Endothelial cell of umbilical vein (primary cell): Measurements from ENCODE around the gene RAMAC. TPM values are rescaled to one million over a fixed set of nuclear protein-coding genes. Genes with fewer than 3 reads are reported as not detected.

Experiments
- BruUV-seq: library from RNA; stranded (reverse); fragments of 400-500 nt; replicated peaks from 2 replicates; lab custom pipeline; 2021; lab: Mats Ljungman, UMichigan
- CTCF ChIA-PET: fragments of 300-600, 350-600 bp; sonication (Branson Sonifier 250); formaldehyde crosslinking; loops from one replicate; lab custom pipeline; 2021; ENCODE audit warnings: antibody characterized with exemption, inconsistent platforms; lab: Charles Lee
- POLR2A ChIA-PET: fragments of 300-600, 350-600 bp; sonication (Branson Sonifier 250); formaldehyde crosslinking; loops from one replicate; lab custom pipeline; 2021; ENCODE audit warnings: antibody characterized with exemption, inconsistent platforms; lab: Charles Lee
- DNase-seq: peaks from one replicate; pipeline ENCODE4 v3.0.0-alpha.2; 2011; ENCODE audit warnings: low read depth, low spot score
- FAIRE-seq: peaks from 2 replicates; lab custom pipeline; 2011; peaks lifted over from hg19 to GRCh38; lab: Jason Lieb, UNC
- H2AFZ ChIP-seq: 2 replicates; pipeline ENCODE4 v1.6.0; 2012; ENCODE audit warnings: low read depth, low read length, control low read depth, inconsistent platforms
- H3K27ac ChIP-seq: 2 replicates; pipeline ENCODE4 v1.5.1; 2011; ENCODE audit warnings: low read depth, mild to moderate bottlenecking, control low read depth, low read length, moderate library complexity; ENCODE audit not compliant: insufficient read depth
- H3K27me3 ChIP-seq, 2 experiments: 2 replicates each; pipeline versions ENCODE4 v1.6.0 to v1.6.1; 2011; ENCODE audit warnings: low read length in 2 of 2, mixed read lengths in 1 of 2; ENCODE audit not compliant: control insufficient read depth in 2 of 2, insufficient read depth in 2 of 2
- H3K36me3 ChIP-seq, 2 experiments: 2 replicates in 1 of 2; 3 replicates in 1 of 2; pipeline ENCODE4 v1.5.1; 2011; ENCODE audit warnings: low read length in 2 of 2, mild to moderate bottlenecking in 1 of 2, moderate library complexity in 1 of 2; ENCODE audit not compliant: control insufficient read depth in 2 of 2, insufficient read depth in 2 of 2; ENCODE audit errors: extremely low read depth in 1 of 2
- H3K4me1 ChIP-seq: 3 replicates; pipeline ENCODE4 v1.5.1; 2011; ENCODE audit warnings: mild to moderate bottlenecking, low read length; ENCODE audit not compliant: control insufficient read depth, insufficient read depth; ENCODE audit errors: extremely low read depth
- H3K4me2 ChIP-seq: 2 replicates; pipeline ENCODE4 v1.6.1; 2011; ENCODE audit warnings: low read length, control low read depth, mixed read lengths; ENCODE audit not compliant: insufficient read depth
- H3K4me3 ChIP-seq, 3 experiments: fragments of 200-600 bp in 1 of 3; sonication (generic), shearing (Covaris generic) in 1 of 3; replicated peaks in 1 of 3; 2 replicates each; pipeline ENCODE4 v1.5.1; 2011 to 2016; ENCODE audit warnings: control low read depth in 3 of 3, low read length in 3 of 3, mild to moderate bottlenecking in 2 of 3, inconsistent platforms in 1 of 3, low read depth in 1 of 3, moderate library complexity in 1 of 3; ENCODE audit not compliant: insufficient read depth in 1 of 3
- H3K79me2 ChIP-seq: 2 replicates; pipeline ENCODE4 v1.6.0; 2012; ENCODE audit warnings: low read length, inconsistent platforms; ENCODE audit not compliant: control insufficient read depth, insufficient read depth
- H3K9ac ChIP-seq: replicated peaks from 2 replicates; pipeline ENCODE3; 2011; ENCODE audit warnings: low read length, control low read depth; ENCODE audit not compliant: insufficient read depth; ENCODE audit errors: extremely low read depth
- H3K9me1 ChIP-seq: replicated peaks from 3 replicates; pipeline ENCODE4 v1.6.0; 2011; ENCODE audit warnings: mild to moderate bottlenecking, low read length; ENCODE audit not compliant: control insufficient read depth, insufficient read depth; ENCODE audit errors: extremely low read depth
- H3K9me3 ChIP-seq: replicated peaks from 2 replicates; pipeline ENCODE4 v1.5.1; 2012; ENCODE audit warnings: low read length, inconsistent platforms; ENCODE audit not compliant: control insufficient read depth, insufficient read depth
- H4K20me1 ChIP-seq: replicated peaks from 2 replicates; pipeline ENCODE3; 2011; ENCODE audit warnings: mild to moderate bottlenecking, low read length; ENCODE audit not compliant: control insufficient read depth, insufficient read depth; ENCODE audit errors: extremely low read depth
- EZH2 ChIP-seq: IDR thresholded peaks from 2 replicates; pipeline ENCODE4 v1.6.1; 2012; ENCODE audit warnings: borderline replicate concordance, low read depth, mild to moderate bottlenecking, moderate library complexity, low read length, inconsistent platforms; ENCODE audit not compliant: severe bottlenecking
- FOS ChIP-seq: IDR thresholded peaks from 2 replicates; pipeline ENCODE4 v1.6.1; 2011; ENCODE audit warnings: mild to moderate bottlenecking, low read length, moderate library complexity, borderline replicate concordance; ENCODE audit not compliant: insufficient read depth
- GATA2 ChIP-seq: IDR thresholded peaks from 2 replicates; pipeline ENCODE4 v1.7.0; 2011; ENCODE audit warnings: low read depth, mild to moderate bottlenecking, moderate library complexity, mixed read lengths, low read length; ENCODE audit not compliant: insufficient read length, insufficient read depth
- JUN ChIP-seq: IDR thresholded peaks from 2 replicates; pipeline ENCODE4 v1.6.1; 2011; ENCODE audit warnings: borderline replicate concordance, low read depth; ENCODE audit not compliant: insufficient read length, insufficient read depth
- MYC ChIP-seq: IDR thresholded peaks from one replicate; pipeline ENCODE4 v1.6.1; 2011; ENCODE audit warnings: mild to moderate bottlenecking, low read depth, low read length
- POLR2A ChIP-seq: IDR thresholded peaks from 2 replicates; pipeline ENCODE4 v1.6.1; 2012; ENCODE audit warnings: low read depth, mild to moderate bottlenecking, control low read depth, low read length
- POLR2AphosphoS5 ChIP-seq: IDR thresholded peaks from 2 replicates; pipeline ENCODE4 v1.6.1; 2012; ENCODE audit warnings: low read depth, mild to moderate bottlenecking, control low read depth, low read length, moderate library complexity; ENCODE audit not compliant: insufficient read depth
- dilution Hi-C: fragments of 300-500 bp; cut with MboI; formaldehyde crosslinking; loops from one replicate; pipeline ENCODE4 v1.15.0; 2019; ENCODE audit warnings: low sequenced_read_pairs; ENCODE audit not compliant: extremely low pct_ligation_motif_present
- intact Hi-C: fragments of 100-400 bp; cut with micrococcal nuclease; formaldehyde crosslinking; loops from one replicate; pipeline ENCODE4 v1.10.0; 2022
- polyA plus RNA-seq, 4 experiments: library from polyadenylated mRNA; depleted of rRNA in 3 of 4; stranded (reverse) in 3 of 4; unstranded in 1 of 4; fragments of >200 nt; gene quantifications; 2 replicates each; pipeline versions ENCODE4 v1.2.1 to v1.2.3, GENCODE V29; 2011 to 2012; ENCODE audit warnings: missing spikeins in 1 of 4
- total RNA-seq: library from RNA; stranded (reverse); gene quantifications from 2 replicates; pipeline ENCODE4 v1.2.3, GENCODE V29; 2021
- TF ChIP-seq, protein P1 (sequence below): IDR thresholded peaks from 2 replicates; pipeline ENCODE4 v1.6.1; 2011; ENCODE audit not compliant: insufficient read depth, insufficient read length
- TF ChIP-seq, protein P2 (sequence below), 2 donors: IDR thresholded peaks; 1 replicate in 1 of 2; 2 replicates in 1 of 2; pipeline ENCODE4 v1.5.1; 2011; ENCODE audit warnings: low read length in 2 of 2, mild to moderate bottlenecking in 2 of 2, moderate library complexity in 2 of 2, control low read depth in 1 of 2, inconsistent platforms in 1 of 2, low read depth in 1 of 2; ENCODE audit not compliant: insufficient read depth in 1 of 2; ENCODE audit errors: extremely low read depth in 1 of 2

The RAMAC gene
- total and polyA plus RNA-seq, 2 donors (not counting 3 experiments of a cell fraction or from before 2014, with no cell fraction given), result 12.5 to 14.1 TPM

DNA sequence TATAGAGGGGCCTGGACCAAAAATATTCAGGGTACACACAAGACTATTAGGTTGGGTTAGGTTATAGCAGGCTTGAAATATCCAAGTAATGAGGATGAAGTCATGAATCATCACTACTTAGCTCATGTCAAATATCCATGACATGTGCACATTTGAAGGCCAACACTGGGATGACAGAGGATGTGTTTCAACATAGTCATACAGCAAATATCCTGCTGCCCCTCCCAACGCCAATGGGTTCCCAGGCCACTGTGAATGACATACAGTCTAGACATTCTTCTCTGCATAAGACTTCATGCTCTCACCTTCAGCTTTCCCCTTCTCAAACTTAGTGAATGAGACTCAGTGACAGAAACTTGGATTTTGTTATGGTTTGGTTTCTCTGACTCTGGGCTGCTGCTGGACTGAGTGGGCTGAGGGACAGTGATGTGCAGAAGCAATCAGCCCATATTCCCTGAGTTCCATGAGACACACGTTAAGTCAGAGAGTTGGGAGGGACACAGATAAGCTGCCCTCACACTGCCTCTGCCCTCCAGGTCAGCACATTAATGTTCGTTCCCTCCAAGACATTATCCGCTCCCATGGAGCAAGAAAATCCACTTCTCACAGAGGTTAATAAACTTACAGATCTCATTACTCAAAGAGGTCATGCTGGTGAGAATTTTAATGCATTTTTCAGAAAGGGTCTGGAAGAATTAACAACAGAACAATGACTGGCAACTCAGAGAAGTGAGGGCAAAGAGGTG lies 48.9 kb upstream of the RAMAC start:
- Histone ChIP-seq H3K27me3 (no peaks in the 10 kb centered on the region), H3K4me3 (no peak overlapping the region), H2AFZ (no peak overlapping the region), H3K9ac (no peak overlapping the region), H3K4me1 (no peaks in the 10 kb centered on the region), H3K79me2 (no peaks in the 10 kb centered on the region), H3K27ac (no peak overlapping the region), H3K9me1 (no peaks in the 10 kb centered on the region), H3K36me3 (no peaks in the 10 kb centered on the region), H3K4me2 (no peak overlapping the region), H4K20me1 (no peaks in the 10 kb centered on the region), H3K9me3 (no peaks in the 10 kb centered on the region)
- TF ChIP-seq POLR2A (no peak), GATA2 (no peak), FOS (no peak), JUN (no peak), EZH2 (no peak), POLR2AphosphoS5 (no peak), MYC (no peak)
- TF ChIP-seq, protein P1, sequence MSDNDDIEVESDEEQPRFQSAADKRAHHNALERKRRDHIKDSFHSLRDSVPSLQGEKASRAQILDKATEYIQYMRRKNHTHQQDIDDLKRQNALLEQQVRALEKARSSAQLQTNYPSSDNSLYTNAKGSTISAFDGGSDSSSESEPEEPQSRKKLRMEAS, result no peak
- TF ChIP-seq, protein P2, sequence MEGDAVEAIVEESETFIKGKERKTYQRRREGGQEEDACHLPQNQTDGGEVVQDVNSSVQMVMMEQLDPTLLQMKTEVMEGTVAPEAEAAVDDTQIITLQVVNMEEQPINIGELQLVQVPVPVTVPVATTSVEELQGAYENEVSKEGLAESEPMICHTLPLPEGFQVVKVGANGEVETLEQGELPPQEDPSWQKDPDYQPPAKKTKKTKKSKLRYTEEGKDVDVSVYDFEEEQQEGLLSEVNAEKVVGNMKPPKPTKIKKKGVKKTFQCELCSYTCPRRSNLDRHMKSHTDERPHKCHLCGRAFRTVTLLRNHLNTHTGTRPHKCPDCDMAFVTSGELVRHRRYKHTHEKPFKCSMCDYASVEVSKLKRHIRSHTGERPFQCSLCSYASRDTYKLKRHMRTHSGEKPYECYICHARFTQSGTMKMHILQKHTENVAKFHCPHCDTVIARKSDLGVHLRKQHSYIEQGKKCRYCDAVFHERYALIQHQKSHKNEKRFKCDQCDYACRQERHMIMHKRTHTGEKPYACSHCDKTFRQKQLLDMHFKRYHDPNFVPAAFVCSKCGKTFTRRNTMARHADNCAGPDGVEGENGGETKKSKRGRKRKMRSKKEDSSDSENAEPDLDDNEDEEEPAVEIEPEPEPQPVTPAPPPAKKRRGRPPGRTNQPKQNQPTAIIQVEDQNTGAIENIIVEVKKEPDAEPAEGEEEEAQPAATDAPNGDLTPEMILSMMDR (IDR thresholded peaks at IDR 0.05; ENCODE audit: extremely low read depth in 1 of 2, insufficient read depth in 1 of 2, low read depth in 1 of 2, low read length in 2 of 2), result no peak
- POLR2A ChIA-PET, result no interaction called here
- DNase-seq, result no peak
- no peak for FAIRE-seq
- intact Hi-C loops (no loop called here), dilution Hi-C loops (no loop called here)
- no TSS peak for BruUV-seq
- CTCF ChIA-PET, result no interaction called here
